SHP77 (cell line): ENCODE measurements around the gene CFAP20DC.

Source experiments
- DNase-seq, 2 experiments: peaks; one replicate each; lab custom pipeline; 2025; lab: John Stamatoyannopoulos, UW

The CFAP20DC gene

GRCh38 chr3:58801541-58801940 lies 248.3 kb downstream of the CFAP20DC start:
- no peak for DNase-seq

- DNase-seq, result no peak
These were observed 248.9 kb downstream of the CFAP20DC start for GRCh38 chr3:58800940-58801339.

GRCh38 chr3:58800032-58800431 lies 249.8 kb downstream of the CFAP20DC start:
- no peak for DNase-seq

GRCh38 chr3:58799271-58799670 lies 250.6 kb downstream of the CFAP20DC start:
- no peak for DNase-seq

GRCh38 chr3:58798312-58798711 lies 251.5 kb downstream of the CFAP20DC start:
- DNase-seq, result no peak

GRCh38 chr3:58794750-58795149 lies 255.1 kb downstream of the CFAP20DC start:
- DNase-seq, result no peak

GRCh38 chr3:58793938-58794337 lies 255.9 kb downstream of the CFAP20DC start:
- DNase-seq, result no peak

- DNase-seq, result no peak
These were observed 256.8 kb downstream of the CFAP20DC start for GRCh38 chr3:58792921-58793451.

- no peak for DNase-seq
These were observed 260.4 kb downstream of the CFAP20DC start for GRCh38 chr3:58789385-58789784.

- no peak for DNase-seq
These were observed 264.9 kb downstream of the CFAP20DC start for GRCh38 chr3:58784888-58785287.

- DNase-seq, result no peak
These were observed 265.4 kb downstream of the CFAP20DC start for GRCh38 chr3:58784425-58784824.

- no peak for DNase-seq
These were observed 266.0 kb downstream of the CFAP20DC start for GRCh38 chr3:58783845-58784244.

- no peak for DNase-seq
These were observed 269.9 kb downstream of the CFAP20DC start for GRCh38 chr3:58779934-58780333.

GRCh38 chr3:58776231-58776630 lies 273.6 kb downstream of the CFAP20DC start:
- no peak for DNase-seq

- no peak for DNase-seq
These were observed 277.4 kb downstream of the CFAP20DC start for GRCh38 chr3:58772462-58772861.

- no peak for DNase-seq
These were observed 280.8 kb downstream of the CFAP20DC start for GRCh38 chr3:58769065-58769464.

- DNase-seq, result no peak
These were observed 283.1 kb downstream of the CFAP20DC start for GRCh38 chr3:58766587-58767282.

GRCh38 chr3:58755150-58755549 lies 294.7 kb downstream of the CFAP20DC start:
- DNase-seq, result no peak

- DNase-seq, result no peak
These were observed 295.8 kb downstream of the CFAP20DC start for GRCh38 chr3:58754074-58754473.

GRCh38 chr3:58751882-58752567 lies 297.8 kb downstream of the CFAP20DC start:
- DNase-seq, result no peak

- DNase-seq, result no peak
These were observed 298.6 kb downstream of the CFAP20DC start for GRCh38 chr3:58751235-58751634.

- no peak for DNase-seq
These were observed 299.9 kb downstream of the CFAP20DC start for GRCh38 chr3:58749948-58750347.

GRCh38 chr3:58748024-58748423 lies 301.8 kb downstream of the CFAP20DC start:
- no peak for DNase-seq
